Stomach (tissue), 9 donors: ENCODE data around the gene GATA6. TPM values are rescaled to one million over a fixed set of nuclear protein-coding genes. Genes with fewer than 3 reads are reported as not detected.

Experiments used
- DNase-seq, 2 donors: peaks; one replicate each; pipeline versions ENCODE4 v3.0.0 to v3.0.0-alpha.2; 2013 to 2019
- H3K27ac ChIP-seq, 5 donors: fragments of 200-600 bp in 4 of 5; sonication (generic) in 4 of 5; one replicate each; pipeline ENCODE4 v1.5.1; 2013 to 2019; ENCODE audit warnings: mild to moderate bottlenecking in 1 of 5, moderate library complexity in 1 of 5
- H3K27me3 ChIP-seq, 3 donors: fragments of 200-600 bp; sonication (generic); one replicate each; pipeline ENCODE4 v1.5.1; 2017 to 2019; ENCODE audit warnings: mixed run types in 1 of 3
- H3K36me3 ChIP-seq, 4 donors: fragments of 200-600 bp; sonication (generic); 1 replicate in 3 of 4; 2 replicates in 1 of 4; pipeline ENCODE4 v1.5.1; 2016 to 2019
- H3K4me1 ChIP-seq, 4 donors: fragments of 200-600 bp; sonication (generic); one replicate each; pipeline ENCODE4 v1.5.1; 2016 to 2019
- H3K4me3 ChIP-seq, 4 donors: fragments of 200-600 bp; sonication (generic) in 3 of 4; one replicate each; pipeline ENCODE4 v1.5.1; 2016 to 2019; ENCODE audit warnings: mild to moderate bottlenecking in 1 of 4
- H3K9me3 ChIP-seq, 4 donors: fragments of 200-600 bp; sonication (generic); one replicate each; pipeline ENCODE4 v1.5.1; 2016 to 2019
- CTCF ChIP-seq, 7 experiments: fragments of 450-650 bp in 4 of 7; fragments of 200-600 bp in 3 of 7; sonication (generic) in 3 of 7; IDR thresholded peaks; one replicate each; pipeline ENCODE4 v1.5.1; 2016 to 2019; ENCODE audit warnings: antibody characterized with exemption in 7 of 7, control low read depth in 2 of 7, mild to moderate bottlenecking in 1 of 7
- EP300 ChIP-seq: sonication (generic); formaldehyde crosslinking; IDR thresholded peaks from one replicate; pipeline ENCODE4 v1.6.1; 2017; ENCODE audit warnings: antibody characterized with exemption
- POLR2A ChIP-seq, 4 donors: fragments of 450-650 bp; IDR thresholded peaks; one replicate each; pipeline ENCODE4 v1.6.1; 2016; ENCODE audit warnings: antibody characterized with exemption in 4 of 4, control low read depth in 2 of 4, mild to moderate bottlenecking in 1 of 4, moderate library complexity in 1 of 4
- POLR2AphosphoS5 ChIP-seq, 3 donors: sonication (generic); formaldehyde crosslinking; IDR thresholded peaks; one replicate each; pipeline ENCODE4 v1.6.1; 2016; ENCODE audit warnings: antibody characterized with exemption in 3 of 3
- WGBS, 5 donors: extraction: QIAGEN DNeasy Blood & Tissue Kit in 3 of 5; methylation state at CpG; one replicate each; pipeline versions ENCODE4 v1.1.5 to v1.1.7; 2013 to 2018; 5-methylcytosine and 5-hydroxymethylcytosine counted together
- intact Hi-C: fragments of 100-400 bp; cut with DNase I; formaldehyde crosslinking; loops from one replicate; pipeline ENCODE4 v1.15.1; 2023; ENCODE audit warnings: low total_unique reads
- polyA plus RNA-seq, 3 donors: library from polyadenylated mRNA; stranded (reverse); fragments of 200-250 nt; gene quantifications; one replicate each; pipeline ENCODE4 v1.2.3, GENCODE V29; 2013
- total RNA-seq, 5 donors: library from RNA; depleted of rRNA; stranded (reverse); fragments of >200 nt; gene quantifications; one replicate each; pipeline versions ENCODE4 v1.1.0 to v1.2.3, GENCODE V29; 2014 to 2016
- donor health status: healthy with polysubstance abuse.
- donor health status: Bipolar disorder and iron deficiency.
- donor health status: healthy.

GATA6 gene
- total and polyA plus RNA-seq, 8 donors = 11.9 to 194 (median 75.7) TPM

DNA sequence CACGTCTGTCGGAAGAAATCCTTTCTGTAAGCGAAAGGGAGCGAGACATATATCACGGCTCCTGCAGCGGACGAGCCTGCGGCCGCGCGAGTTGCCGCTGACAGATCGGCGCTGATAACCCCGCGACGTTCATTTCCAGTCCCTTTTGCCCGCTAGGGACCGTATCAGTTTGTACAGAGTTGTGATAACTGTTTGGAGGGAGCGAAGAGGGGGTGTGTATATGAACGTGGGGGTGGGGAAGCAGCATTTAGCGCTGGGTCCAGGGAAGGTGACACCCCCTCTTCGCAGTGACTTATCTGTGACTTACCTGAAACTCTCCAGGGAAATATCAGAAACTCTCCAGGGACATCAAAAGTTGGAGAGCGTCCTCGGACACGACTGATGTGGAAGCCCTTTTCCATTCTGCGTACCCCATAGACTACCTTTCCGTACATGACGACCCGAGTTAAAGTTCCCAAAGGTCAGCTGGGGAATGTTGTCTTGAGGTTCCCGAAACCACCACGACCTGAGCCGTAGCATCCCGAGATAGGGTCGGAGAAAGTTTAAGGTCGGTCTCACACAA, 948 bp upstream of the GATA6 start:
- peak overlapping the region; percentile 90 to 97 (median 95) for H3K27ac ChIP-seq
- H3K36me3 ChIP-seq = peaks cover 7 to 20% (median 14%) of the 10 kb centered on the region in 4 donors
- DNase-seq = peak; percentile 72 to 91
- H3K9me3 ChIP-seq = no peaks in the 10 kb centered on the region
- intact Hi-C loops = no loop called here
- TF ChIP-seq POLR2AphosphoS5 (IDR thresholded peaks at IDR 0.05) = peak in 2 of 3 donors; percentile 63 to 79
- TF ChIP-seq CTCF (IDR thresholded peaks at IDR 0.05) = peak in 2 of 7 experiments; percentile 22 to 31
- no peak for TF ChIP-seq EP300
- TF ChIP-seq POLR2A (IDR thresholded peaks at IDR 0.05) = no peak
- H3K4me3 ChIP-seq = peak overlapping the region; percentile 67 to 89 (median 80)
- H3K27me3 ChIP-seq = peaks cover 8 to 100% (median 83%) of the 10 kb centered on the region in 3 donors
- WGBS, 5 donors = 2 to 4% (median 3%) methylated on average over 32 to 36 of the region's 36 CpGs
- H3K4me1 ChIP-seq = peaks cover 8 to 57% (median 51%) of the 10 kb centered on the region in 4 donors

DNA sequence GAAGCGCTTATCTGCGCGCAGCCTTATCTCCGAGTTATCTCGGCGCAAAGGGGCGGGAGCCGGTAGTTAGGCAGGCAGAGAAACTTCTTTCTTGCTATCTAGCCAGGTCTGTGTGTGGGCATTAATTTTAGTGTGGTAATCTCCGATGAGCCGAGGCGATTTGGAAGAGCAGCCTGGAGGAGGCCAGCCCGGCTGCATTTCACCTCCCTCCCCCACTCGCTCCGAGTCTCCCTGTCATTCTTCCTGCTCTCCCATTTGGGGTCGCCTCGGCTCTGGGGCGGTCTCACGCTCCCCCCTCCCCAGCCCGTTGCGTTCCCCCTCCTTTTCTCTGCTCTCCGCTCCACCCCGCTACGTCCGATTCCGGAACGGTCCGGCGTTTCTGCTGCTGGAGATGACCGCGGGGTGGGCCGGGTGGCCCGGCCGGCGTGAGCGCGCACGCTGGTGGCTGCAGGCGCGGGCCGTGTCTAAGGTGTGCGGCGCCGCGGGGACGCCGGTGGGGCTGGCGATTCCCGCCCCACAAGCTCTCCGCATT, 566 bp downstream of the GATA6 start:
- peak in 1 of 2 donors; percentile 82 for DNase-seq
- TF ChIP-seq POLR2AphosphoS5 (IDR thresholded peaks at IDR 0.05) (no peak), POLR2A (IDR thresholded peaks at IDR 0.05) (no peak), EP300 (no peak)
- 0 to 1% (median 1%) methylated on average over 46 to 49 of the region's 49 CpGs for WGBS, 5 donors

GRCh38 chr18:22170421-22171257, 1.2 kb downstream of the GATA6 start:
- WGBS, 5 donors = 0 to 2% (median 0%) methylated on average over 40 to 66 of the region's 66 CpGs
- peak overlapping the region; percentile 90 to 97 (median 95) for H3K27ac ChIP-seq
- TF ChIP-seq EP300 (no peak), POLR2A (IDR thresholded peaks at IDR 0.05) (no peak), CTCF (IDR thresholded peaks at IDR 0.05) (no peak), POLR2AphosphoS5 (IDR thresholded peaks at IDR 0.05) (no peak)
- peak in 1 of 2 donors; percentile 76 for DNase-seq
- H3K9me3 ChIP-seq = no peaks in the 10 kb centered on the region
- H3K27me3 ChIP-seq = peaks cover 8 to 99% (median 66%) of the 10 kb centered on the region in 3 donors
- H3K4me1 ChIP-seq = peaks cover 8 to 40% (median 38%) of the 10 kb centered on the region in 4 donors
- intact Hi-C loops = no loop called here
- H3K36me3 ChIP-seq = peaks cover 7 to 24% (median 18%) of the 10 kb centered on the region in 4 donors
- H3K4me3 ChIP-seq = peak overlapping the region; percentile 67 to 89 (median 80)

More for the DNA sequence above, 566 bp downstream of the GATA6 start:
- H3K4me3 ChIP-seq = peak overlapping the region; percentile 67 to 89 (median 80)
- H3K4me1 ChIP-seq = peaks cover 8 to 42% (median 41%) of the 10 kb centered on the region in 4 donors
- H3K36me3 ChIP-seq = peaks cover 7 to 24% (median 16%) of the 10 kb centered on the region in 4 donors
- no peaks in the 10 kb centered on the region for H3K9me3 ChIP-seq
- peak overlapping the region; percentile 90 to 97 (median 95) for H3K27ac ChIP-seq
- H3K27me3 ChIP-seq = peaks cover 8 to 99% (median 72%) of the 10 kb centered on the region in 3 donors
- intact Hi-C loops = no loop called here

GRCh38 chr18:22171258-22172119, 2.1 kb downstream of the GATA6 start:
- Histone ChIP-seq H3K27ac (peak overlapping the region; percentile 90 to 97 (median 95)), H3K9me3 (no peaks in the 10 kb centered on the region), H3K36me3 (peaks cover 7 to 24% (median 19%) of the 10 kb centered on the region in 4 donors), H3K27me3 (peaks cover 8 to 96% (median 60%) of the 10 kb centered on the region in 3 donors), H3K4me3 (peak overlapping the region; percentile 67 to 89 (median 80)), H3K4me1 (peaks cover 8 to 44% (median 37%) of the 10 kb centered on the region in 4 donors)
- WGBS, 5 donors = 1 to 5% (median 4%) methylated on average over 31 to 118 of the region's 120 CpGs
- TF ChIP-seq EP300 (no peak), CTCF (IDR thresholded peaks at IDR 0.05) (no peak), POLR2AphosphoS5 (IDR thresholded peaks at IDR 0.05) (no peak)
- intact Hi-C loops = no loop called here
- no peak for DNase-seq
